ENCODE measurements around the gene CPNE6.

The CPNE6 gene

DNA sequence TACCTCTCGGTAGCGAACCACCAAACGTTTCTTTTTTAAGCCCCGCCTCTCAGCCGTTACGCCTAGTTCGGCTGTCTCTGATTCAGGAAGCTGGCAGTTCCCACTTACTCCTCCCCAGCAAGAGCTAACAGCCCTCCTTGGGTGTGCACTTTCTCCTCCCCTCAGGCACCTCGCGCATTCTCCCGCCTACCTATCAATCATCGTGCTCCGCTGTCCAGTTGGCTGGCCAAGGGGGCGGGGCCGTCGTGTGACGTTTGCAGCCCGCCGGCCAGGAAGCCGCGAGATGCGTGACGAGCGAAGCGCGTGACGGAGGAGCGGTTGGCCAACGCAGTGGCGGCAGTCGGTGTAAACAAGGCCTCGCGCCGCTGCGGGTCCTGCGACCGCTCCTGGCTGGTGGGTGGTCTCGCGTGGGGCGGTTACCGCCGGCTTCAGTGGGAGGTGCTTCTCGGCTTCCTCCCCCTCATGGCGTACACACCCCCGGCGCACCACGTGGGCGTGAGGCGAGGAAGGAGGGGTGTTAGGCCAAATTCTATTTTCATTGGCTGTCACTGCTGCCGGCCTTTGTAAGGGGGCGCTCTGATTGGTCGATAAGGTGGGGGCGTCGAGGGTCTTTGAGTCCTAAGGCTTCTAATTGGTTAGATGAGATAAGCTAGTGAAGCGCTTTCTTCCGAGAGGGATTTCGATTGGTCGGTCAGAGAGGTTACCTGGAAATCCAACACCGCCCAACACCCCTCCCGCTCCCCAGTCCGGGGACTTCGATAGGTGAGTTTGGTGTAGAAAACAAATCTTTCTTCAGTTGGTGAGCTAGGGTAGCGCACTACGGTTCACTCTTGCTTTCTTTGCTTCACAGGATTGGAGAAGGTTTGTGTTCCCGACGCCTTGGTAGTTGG lies 43.4 kb downstream of the CPNE6 start, which contains the start of the genes DCAF11 and NRL (continued):
- TF ChIP-seq PATZ1 (tag by site-specific recombination; IDR thresholded peaks at IDR 0.05) (peak; percentile 92), ZBTB7A (tag by site-specific recombination; IDR thresholded peaks at IDR 0.05; ENCODE audit: low read depth) (peak; percentile 36; the same call in 1 of the 2 replicates), GLI2 (tag by site-specific recombination; IDR thresholded peaks at IDR 0.05; ENCODE audit: borderline replicate concordance, low read depth) (no peak), ZNF2 (tag by site-specific recombination; IDR thresholded peaks at IDR 0.05) (no peak), ZBTB48 (tag by site-specific recombination; IDR thresholded peaks at IDR 0.05) (no peak; the same call in 1 of the 2 replicates), ZNF768 (tag by site-specific recombination; IDR thresholded peaks at IDR 0.05) (no peak), ZNF302 (tag by site-specific recombination; IDR thresholded peaks at IDR 0.05; ENCODE audit: low read depth) (no peak), ZSCAN30 (tag by site-specific recombination; IDR thresholded peaks at IDR 0.05) (no peak), WT1 (tag by site-specific recombination; IDR thresholded peaks at IDR 0.05) (no peak; the same call in none of the 2 replicates), SCRT2 (tag by site-specific recombination; IDR thresholded peaks at IDR 0.05) (no peak), ATF2 (tag by site-specific recombination; IDR thresholded peaks at IDR 0.05; ENCODE audit: low read depth) (no peak), ZNF830 (tag by site-specific recombination; IDR thresholded peaks at IDR 0.05; ENCODE audit: low read depth) (no peak), HOXC10 (CRISPR knock-in tag; IDR thresholded peaks at IDR 0.05) (peak; percentile 98), ZBTB17 (tag by site-specific recombination; IDR thresholded peaks at IDR 0.05) (peak; percentile 94), ZNF544 (tag by site-specific recombination; IDR thresholded peaks at IDR 0.05) (no peak), ZNF292 (tag by site-specific recombination; IDR thresholded peaks at IDR 0.05; ENCODE audit: borderline replicate concordance, low read depth) (no peak), ZNF626 (tag by site-specific recombination; IDR thresholded peaks at IDR 0.05) (no peak), MZF1 (tag by site-specific recombination; IDR thresholded peaks at IDR 0.05; ENCODE audit: borderline replicate concordance) (no peak), KLF8 (tag by site-specific recombination; IDR thresholded peaks at IDR 0.05) (peak; percentile 96), GFI1B (tag by site-specific recombination; IDR thresholded peaks at IDR 0.05) (no peak), SP2 (tag by site-specific recombination; IDR thresholded peaks at IDR 0.05) (peak; percentile 92), ZNF791 (tag by site-specific recombination; IDR thresholded peaks at IDR 0.05) (no peak), ZFHX2 (tag by site-specific recombination; conservative IDR thresholded peaks at IDR 0.05) (peak; percentile 99)
- TF ChIP-seq, protein P1, sequence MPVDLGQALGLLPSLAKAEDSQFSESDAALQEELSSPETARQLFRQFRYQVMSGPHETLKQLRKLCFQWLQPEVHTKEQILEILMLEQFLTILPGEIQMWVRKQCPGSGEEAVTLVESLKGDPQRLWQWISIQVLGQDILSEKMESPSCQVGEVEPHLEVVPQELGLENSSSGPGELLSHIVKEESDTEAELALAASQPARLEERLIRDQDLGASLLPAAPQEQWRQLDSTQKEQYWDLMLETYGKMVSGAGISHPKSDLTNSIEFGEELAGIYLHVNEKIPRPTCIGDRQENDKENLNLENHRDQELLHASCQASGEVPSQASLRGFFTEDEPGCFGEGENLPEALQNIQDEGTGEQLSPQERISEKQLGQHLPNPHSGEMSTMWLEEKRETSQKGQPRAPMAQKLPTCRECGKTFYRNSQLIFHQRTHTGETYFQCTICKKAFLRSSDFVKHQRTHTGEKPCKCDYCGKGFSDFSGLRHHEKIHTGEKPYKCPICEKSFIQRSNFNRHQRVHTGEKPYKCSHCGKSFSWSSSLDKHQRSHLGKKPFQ (tag by site-specific recombination; IDR thresholded peaks at IDR 0.05) = peak; percentile 99
- TF ChIP-seq, protein P2, sequence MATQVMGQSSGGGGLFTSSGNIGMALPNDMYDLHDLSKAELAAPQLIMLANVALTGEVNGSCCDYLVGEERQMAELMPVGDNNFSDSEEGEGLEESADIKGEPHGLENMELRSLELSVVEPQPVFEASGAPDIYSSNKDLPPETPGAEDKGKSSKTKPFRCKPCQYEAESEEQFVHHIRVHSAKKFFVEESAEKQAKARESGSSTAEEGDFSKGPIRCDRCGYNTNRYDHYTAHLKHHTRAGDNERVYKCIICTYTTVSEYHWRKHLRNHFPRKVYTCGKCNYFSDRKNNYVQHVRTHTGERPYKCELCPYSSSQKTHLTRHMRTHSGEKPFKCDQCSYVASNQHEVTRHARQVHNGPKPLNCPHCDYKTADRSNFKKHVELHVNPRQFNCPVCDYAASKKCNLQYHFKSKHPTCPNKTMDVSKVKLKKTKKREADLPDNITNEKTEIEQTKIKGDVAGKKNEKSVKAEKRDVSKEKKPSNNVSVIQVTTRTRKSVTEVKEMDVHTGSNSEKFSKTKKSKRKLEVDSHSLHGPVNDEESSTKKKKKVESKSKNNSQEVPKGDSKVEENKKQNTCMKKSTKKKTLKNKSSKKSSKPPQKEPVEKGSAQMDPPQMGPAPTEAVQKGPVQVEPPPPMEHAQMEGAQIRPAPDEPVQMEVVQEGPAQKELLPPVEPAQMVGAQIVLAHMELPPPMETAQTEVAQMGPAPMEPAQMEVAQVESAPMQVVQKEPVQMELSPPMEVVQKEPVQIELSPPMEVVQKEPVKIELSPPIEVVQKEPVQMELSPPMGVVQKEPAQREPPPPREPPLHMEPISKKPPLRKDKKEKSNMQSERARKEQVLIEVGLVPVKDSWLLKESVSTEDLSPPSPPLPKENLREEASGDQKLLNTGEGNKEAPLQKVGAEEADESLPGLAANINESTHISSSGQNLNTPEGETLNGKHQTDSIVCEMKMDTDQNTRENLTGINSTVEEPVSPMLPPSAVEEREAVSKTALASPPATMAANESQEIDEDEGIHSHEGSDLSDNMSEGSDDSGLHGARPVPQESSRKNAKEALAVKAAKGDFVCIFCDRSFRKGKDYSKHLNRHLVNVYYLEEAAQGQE (tag by site-specific recombination; IDR thresholded peaks at IDR 0.05) = no peak
- TF ChIP-seq, protein P3, sequence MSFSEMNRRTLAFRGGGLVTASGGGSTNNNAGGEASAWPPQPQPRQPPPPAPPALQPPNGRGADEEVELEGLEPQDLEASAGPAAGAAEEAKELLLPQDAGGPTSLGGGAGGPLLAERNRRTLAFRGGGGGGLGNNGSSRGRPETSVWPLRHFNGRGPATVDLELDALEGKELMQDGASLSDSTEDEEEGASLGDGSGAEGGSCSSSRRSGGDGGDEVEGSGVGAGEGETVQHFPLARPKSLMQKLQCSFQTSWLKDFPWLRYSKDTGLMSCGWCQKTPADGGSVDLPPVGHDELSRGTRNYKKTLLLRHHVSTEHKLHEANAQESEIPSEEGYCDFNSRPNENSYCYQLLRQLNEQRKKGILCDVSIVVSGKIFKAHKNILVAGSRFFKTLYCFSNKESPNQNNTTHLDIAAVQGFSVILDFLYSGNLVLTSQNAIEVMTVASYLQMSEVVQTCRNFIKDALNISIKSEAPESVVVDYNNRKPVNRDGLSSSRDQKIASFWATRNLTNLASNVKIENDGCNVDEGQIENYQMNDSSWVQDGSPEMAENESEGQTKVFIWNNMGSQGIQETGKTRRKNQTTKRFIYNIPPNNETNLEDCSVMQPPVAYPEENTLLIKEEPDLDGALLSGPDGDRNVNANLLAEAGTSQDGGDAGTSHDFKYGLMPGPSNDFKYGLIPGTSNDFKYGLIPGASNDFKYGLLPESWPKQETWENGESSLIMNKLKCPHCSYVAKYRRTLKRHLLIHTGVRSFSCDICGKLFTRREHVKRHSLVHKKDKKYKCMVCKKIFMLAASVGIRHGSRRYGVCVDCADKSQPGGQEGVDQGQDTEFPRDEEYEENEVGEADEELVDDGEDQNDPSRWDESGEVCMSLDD (tag by site-specific recombination; IDR thresholded peaks at IDR 0.05) = no peak; the same call in 1 of the 2 replicates
- TF ChIP-seq, protein P4, sequence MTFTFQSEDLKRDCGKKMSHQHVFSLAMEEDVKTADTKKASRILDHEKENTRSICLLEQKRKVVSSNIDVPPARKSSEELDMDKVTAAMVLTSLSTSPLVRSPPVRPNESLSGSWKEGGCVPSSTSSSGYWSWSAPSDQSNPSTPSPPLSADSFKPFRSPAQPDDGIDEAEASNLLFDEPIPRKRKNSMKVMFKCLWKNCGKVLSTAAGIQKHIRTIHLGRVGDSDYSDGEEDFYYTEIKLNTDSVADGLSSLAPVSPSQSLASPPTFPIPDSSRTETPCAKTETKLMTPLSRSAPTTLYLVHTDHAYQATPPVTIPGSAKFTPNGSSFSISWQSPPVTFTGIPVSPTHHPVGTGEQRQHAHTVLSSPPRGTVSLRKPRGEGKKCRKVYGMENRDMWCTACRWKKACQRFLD (tag by site-specific recombination; IDR thresholded peaks at IDR 0.05) = 0 out of 2 replicates have a peak, but pooled peaks have one; percentile 13

Measured in HEK293 (cell line).